HCT116 (cell line): ENCODE measurements around the gene SORCS2. TPM values are rescaled to one million over a fixed set of nuclear protein-coding genes. Genes with fewer than 3 reads are reported as not detected.

Source experiments
- ATAC-seq: fragments of 200-7000 bp; cut with Tn5 transposase; 2 replicates; pipeline ENCODE4 v1.9.1; 2020; ENCODE audit warnings: mild to moderate bottlenecking, moderate library complexity
- BruUV-seq: library from RNA; stranded (reverse); fragments of 400-500 nt; replicated peaks from 2 replicates; lab custom pipeline; 2021; lab: Mats Ljungman, UMichigan
- CTCF ChIA-PET: fragments of 300-600 bp; sonication (Branson Sonifier 250); formaldehyde crosslinking; loops from one replicate; lab custom pipeline; 2021; ENCODE audit warnings: antibody characterized with exemption; lab: Charles Lee
- POLR2A ChIA-PET: fragments of 300-600, 350-600 bp; sonication (Branson Sonifier 250); formaldehyde crosslinking; loops from one replicate; lab custom pipeline; 2021; ENCODE audit warnings: antibody characterized with exemption; lab: Charles Lee
- RAD21 ChIA-PET, 2 experiments: fragments of 300-600 bp; sonication (Branson Sonifier 250); formaldehyde crosslinking; loops; one replicate each; lab custom pipeline; 2023; ENCODE audit warnings: low total read pairs in 2 of 2; ENCODE audit not compliant: uncharacterized antibody in 2 of 2, unreplicated experiment in 2 of 2, low non-redundant PET in 1 of 2; lab: Charles Lee
- DNase-seq: peaks from one replicate; pipeline ENCODE4 v3.0.0-alpha.2; 2010; ENCODE audit warnings: low read depth, low spot score
- H2AFZ ChIP-seq: fragments of 200-600 bp; shearing (Covaris generic), sonication (generic); 2 replicates; pipeline ENCODE4 v1.6.1; 2017; ENCODE audit warnings: low read depth, mixed run types, mixed read lengths, antibody characterized with exemption, low read length; ENCODE audit not compliant: poor library complexity, severe bottlenecking
- H3K27ac ChIP-seq: 2 replicates; pipeline ENCODE4 v1.5.1; 2012; ENCODE audit warnings: low read depth, low read length
- H3K27me3 ChIP-seq: fragments of 200-600 bp; sonication (generic); 2 replicates; pipeline ENCODE4 v1.6.1; 2016; ENCODE audit warnings: mixed run types, low read length, mixed read lengths; ENCODE audit not compliant: insufficient read depth
- H3K36me3 ChIP-seq, 2 experiments: fragments of 200-500 bp in 1 of 2; fragments of 200-600 bp in 1 of 2; sonication (Bioruptor generic) in 1 of 2; sonication (generic) in 1 of 2; 2 replicates each; pipeline versions ENCODE4 v1.5.1 to v1.6.1; 2014 to 2016; ENCODE audit warnings: low read length in 2 of 2, inconsistent platforms in 1 of 2, mixed read lengths in 1 of 2, mixed run types in 1 of 2; ENCODE audit not compliant: insufficient read depth in 2 of 2, control insufficient read depth in 1 of 2
- H3K4me1 ChIP-seq, 2 experiments: fragments of 200-600 bp in 1 of 2; sonication (generic) in 1 of 2; 2 replicates each; pipeline versions ENCODE4 v1.5.1 to v1.6.1; 2012 to 2017; ENCODE audit warnings: low read length in 2 of 2, inconsistent platforms in 1 of 2, mild to moderate bottlenecking in 1 of 2, mixed read lengths in 1 of 2, mixed run types in 1 of 2, moderate library complexity in 1 of 2; ENCODE audit not compliant: insufficient read depth in 2 of 2, control insufficient read depth in 1 of 2
- H3K4me2 ChIP-seq: fragments of 200-600 bp; sonication (generic); 2 replicates; pipeline ENCODE4 v1.6.1; 2017; ENCODE audit warnings: mixed run types, low read length, mixed read lengths
- H3K4me3 ChIP-seq, 2 experiments: fragments of 200-600 bp in 1 of 2; sonication (generic) in 1 of 2; replicated peaks in 1 of 2; 2 replicates each; pipeline ENCODE4 v1.5.1; 2011 to 2016; ENCODE audit warnings: low read length in 2 of 2, control low read depth in 1 of 2, low read depth in 1 of 2, mild to moderate bottlenecking in 1 of 2, mixed read lengths in 1 of 2, mixed run types in 1 of 2
- H3K79me2 ChIP-seq: fragments of 200-600 bp; sonication (generic); 2 replicates; pipeline ENCODE4 v1.6.1; 2017; ENCODE audit warnings: mild to moderate bottlenecking, mixed run types, low read length, moderate library complexity, mixed read lengths; ENCODE audit not compliant: insufficient read depth
- H3K9ac ChIP-seq: fragments of 200-600 bp; sonication (generic); 2 replicates; pipeline ENCODE4 v1.6.1; 2016; ENCODE audit warnings: low read length, mixed read lengths
- H3K9me2 ChIP-seq: fragments of 200-600 bp; sonication (generic), shearing (Covaris generic); 2 replicates; pipeline ENCODE4 v1.6.1; 2017; ENCODE audit warnings: mixed run types, mild to moderate bottlenecking, moderate library complexity; ENCODE audit not compliant: insufficient read depth
- H3K9me3 ChIP-seq, 2 experiments: fragments of 200-500 bp in 1 of 2; fragments of 200-600 bp in 1 of 2; sonication (Bioruptor generic) in 1 of 2; sonication (generic) in 1 of 2; 2 replicates each; pipeline ENCODE4 v1.6.1; 2014 to 2017; ENCODE audit warnings: low read length in 2 of 2, mixed read lengths in 2 of 2, inconsistent platforms in 1 of 2, low read depth in 1 of 2, mild to moderate bottlenecking in 1 of 2, mixed run types in 1 of 2, moderate library complexity in 1 of 2; ENCODE audit not compliant: control insufficient read depth in 1 of 2, insufficient read depth in 1 of 2
- H4K20me1 ChIP-seq: fragments of 200-600 bp; sonication (generic), shearing (Covaris generic); 2 replicates; pipeline ENCODE4 v1.6.1; 2017; ENCODE audit warnings: mixed run types, mild to moderate bottlenecking, moderate library complexity; ENCODE audit not compliant: insufficient read depth
- CTCF ChIP-seq, 3 experiments: fragments of 200-600 bp in 1 of 3; sonication (generic) in 1 of 3; IDR thresholded peaks in 2 of 3; conservative IDR thresholded peaks in 1 of 3; 2 replicates each; pipeline ENCODE4 v1.5.1; 2012 to 2017; ENCODE audit warnings: low read depth in 2 of 3, low read length in 2 of 3, antibody characterized with exemption in 1 of 3, borderline replicate concordance in 1 of 3, control low read depth in 1 of 3, mild to moderate bottlenecking in 1 of 3, mixed read lengths in 1 of 3, mixed run types in 1 of 3, moderate library complexity in 1 of 3; ENCODE audit not compliant: insufficient read depth in 1 of 3
- EGR1 ChIP-seq: IDR thresholded peaks from 2 replicates; pipeline ENCODE4 v1.6.1; 2012; ENCODE audit warnings: low read depth
- RAD21 ChIP-seq: IDR thresholded peaks from 2 replicates; pipeline ENCODE4 v1.6.1; 2012; ENCODE audit warnings: low read depth, mild to moderate bottlenecking
- ZNF274 ChIP-seq: fragments of 200-500 bp; sonication (Bioruptor generic); IDR thresholded peaks from 2 replicates; pipeline ENCODE4 v1.6.1; 2014; ENCODE audit warnings: mild to moderate bottlenecking, low read depth, low read length, inconsistent platforms
- intact Hi-C: fragments of 100-400 bp; cut with micrococcal nuclease; formaldehyde crosslinking; loops from 2 replicates; pipeline ENCODE4 v1.10.0; 2022
- total RNA-seq: library from RNA; stranded (reverse); gene quantifications from one replicate; pipeline ENCODE4 v1.2.1, GENCODE V29; 2021; ENCODE audit not compliant: unreplicated experiment

Gene SORCS2
- total RNA-seq, 1 experiment from 2014 or later = 0.37 TPM

GRCh38 chr4:7591409-7592053, 399.2 kb downstream of the SORCS2 start:
- RAD21 ChIA-PET = no interaction called here
- H3K27me3 ChIP-seq = peaks cover 31% of the 10 kb centered on the region
- no TSS peak for BruUV-seq

GRCh38 chr4:7593646-7594412, 401.5 kb downstream of the SORCS2 start:
- no peak overlapping the region for H2AFZ ChIP-seq
- H3K4me3 ChIP-seq = no peak overlapping the region
- no peaks in the 10 kb centered on the region for H3K9me3 ChIP-seq
- H3K9ac ChIP-seq = no peak overlapping the region
- intact Hi-C loops = no loop called here
- no peaks in the 10 kb centered on the region for H3K9me2 ChIP-seq
- H3K36me3 ChIP-seq = no peaks in the 10 kb centered on the region
- H3K27me3 ChIP-seq = peaks cover 35% of the 10 kb centered on the region
- CTCF ChIA-PET = no interaction called here
- peak; percentile 22; the same call in 1 of the 2 replicates for TF ChIP-seq RAD21
- no peak for TF ChIP-seq ZNF274
- peak in 2 of 3 experiments; percentile 32 to 44; a peak in 3 of 6 replicates for TF ChIP-seq CTCF (IDR thresholded peaks at IDR 0.05 in 2 of 3, conservative IDR thresholded peaks at IDR 0.05 in 1 of 3; ENCODE audit: borderline replicate concordance in 1 of 3, insufficient read depth in 1 of 3, low read depth in 2 of 3, low read length in 2 of 3)
- RAD21 ChIA-PET = interaction anchor here in 1 of 2 experiments (0.6 kb wide), 1 partner anchor 54 kb away, joined by 4 read pairs; no protein-coding TSS in a partner anchor
- ATAC-seq (peak; percentile 92), DNase-seq (no peak)
- no TSS peak for BruUV-seq
- no peaks in the 10 kb centered on the region for H4K20me1 ChIP-seq
- no peaks in the 10 kb centered on the region for H3K79me2 ChIP-seq
- H3K27ac ChIP-seq = no peak overlapping the region
- POLR2A ChIA-PET = no interaction called here
- H3K4me1 ChIP-seq = peaks cover 0 to 4% of the 10 kb centered on the region in 2 experiments; a peak in 1 of 4 replicates
- H3K4me2 ChIP-seq = peak overlapping the region; percentile 36

More at GRCh38 chr4:7591409-7592053, 399.2 kb downstream of the SORCS2 start:
- CTCF ChIA-PET = no interaction called here
- Histone ChIP-seq H3K27ac (no peak overlapping the region), H3K4me3 (no peak overlapping the region), H3K79me2 (no peaks in the 10 kb centered on the region), H3K9ac (no peak overlapping the region), H4K20me1 (no peaks in the 10 kb centered on the region), H3K36me3 (no peaks in the 10 kb centered on the region), H3K9me2 (no peaks in the 10 kb centered on the region), H2AFZ (no peak overlapping the region), H3K9me3 (no peaks in the 10 kb centered on the region), H3K4me2 (no peak overlapping the region), H3K4me1 (peaks cover 0 to 4% of the 10 kb centered on the region in 2 experiments; a peak in 1 of 4 replicates)
- POLR2A ChIA-PET = no interaction called here
- intact Hi-C loops = no loop called here
- TF ChIP-seq EGR1 = no peak
- ATAC-seq (no peak), DNase-seq (no peak)
